GM20000 (cell line): ENCODE measurements around the gene ELN.

ENCODE experiments used
- DNase-seq: peaks from one replicate; pipeline ENCODE4 v3.0.0; 2012; ENCODE audit warnings: low spot score
- TF ChIP-seq, protein P1 (sequence below): IDR thresholded peaks from 2 replicates; pipeline ENCODE4 v1.5.1; 2012; ENCODE audit warnings: mild to moderate bottlenecking, control low read depth; ENCODE audit errors: extremely low read depth, missing control alignments

Gene ELN

GRCh38 chr7:74030861-74031260, 2.9 kb downstream of the ELN start:
- DNase-seq: no peak
- TF ChIP-seq, protein P1, sequence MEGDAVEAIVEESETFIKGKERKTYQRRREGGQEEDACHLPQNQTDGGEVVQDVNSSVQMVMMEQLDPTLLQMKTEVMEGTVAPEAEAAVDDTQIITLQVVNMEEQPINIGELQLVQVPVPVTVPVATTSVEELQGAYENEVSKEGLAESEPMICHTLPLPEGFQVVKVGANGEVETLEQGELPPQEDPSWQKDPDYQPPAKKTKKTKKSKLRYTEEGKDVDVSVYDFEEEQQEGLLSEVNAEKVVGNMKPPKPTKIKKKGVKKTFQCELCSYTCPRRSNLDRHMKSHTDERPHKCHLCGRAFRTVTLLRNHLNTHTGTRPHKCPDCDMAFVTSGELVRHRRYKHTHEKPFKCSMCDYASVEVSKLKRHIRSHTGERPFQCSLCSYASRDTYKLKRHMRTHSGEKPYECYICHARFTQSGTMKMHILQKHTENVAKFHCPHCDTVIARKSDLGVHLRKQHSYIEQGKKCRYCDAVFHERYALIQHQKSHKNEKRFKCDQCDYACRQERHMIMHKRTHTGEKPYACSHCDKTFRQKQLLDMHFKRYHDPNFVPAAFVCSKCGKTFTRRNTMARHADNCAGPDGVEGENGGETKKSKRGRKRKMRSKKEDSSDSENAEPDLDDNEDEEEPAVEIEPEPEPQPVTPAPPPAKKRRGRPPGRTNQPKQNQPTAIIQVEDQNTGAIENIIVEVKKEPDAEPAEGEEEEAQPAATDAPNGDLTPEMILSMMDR: no peak

- TF ChIP-seq, protein P1: no peak
- no peak for DNase-seq
Observed at GRCh38 chr7:74031403-74032190, 3.6 kb downstream of the ELN start.

DNA sequence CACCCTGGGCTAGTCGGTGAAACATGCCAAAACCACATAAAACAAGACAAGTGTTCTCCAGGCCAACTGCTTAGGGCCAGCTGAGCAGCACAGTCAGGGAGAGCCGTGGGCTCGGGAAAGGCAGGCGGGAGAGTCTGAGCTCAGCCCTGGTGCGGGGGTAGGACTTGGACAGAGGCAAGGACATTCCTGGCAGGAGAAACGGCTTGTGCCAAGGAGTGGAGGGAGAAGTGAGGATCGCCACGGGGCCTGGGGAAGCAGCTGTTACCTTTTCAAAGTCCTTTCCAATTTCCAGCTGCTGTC, 4.2 kb downstream of the ELN start:
- TF ChIP-seq, protein P1: no peak
- no peak for DNase-seq

DNA sequence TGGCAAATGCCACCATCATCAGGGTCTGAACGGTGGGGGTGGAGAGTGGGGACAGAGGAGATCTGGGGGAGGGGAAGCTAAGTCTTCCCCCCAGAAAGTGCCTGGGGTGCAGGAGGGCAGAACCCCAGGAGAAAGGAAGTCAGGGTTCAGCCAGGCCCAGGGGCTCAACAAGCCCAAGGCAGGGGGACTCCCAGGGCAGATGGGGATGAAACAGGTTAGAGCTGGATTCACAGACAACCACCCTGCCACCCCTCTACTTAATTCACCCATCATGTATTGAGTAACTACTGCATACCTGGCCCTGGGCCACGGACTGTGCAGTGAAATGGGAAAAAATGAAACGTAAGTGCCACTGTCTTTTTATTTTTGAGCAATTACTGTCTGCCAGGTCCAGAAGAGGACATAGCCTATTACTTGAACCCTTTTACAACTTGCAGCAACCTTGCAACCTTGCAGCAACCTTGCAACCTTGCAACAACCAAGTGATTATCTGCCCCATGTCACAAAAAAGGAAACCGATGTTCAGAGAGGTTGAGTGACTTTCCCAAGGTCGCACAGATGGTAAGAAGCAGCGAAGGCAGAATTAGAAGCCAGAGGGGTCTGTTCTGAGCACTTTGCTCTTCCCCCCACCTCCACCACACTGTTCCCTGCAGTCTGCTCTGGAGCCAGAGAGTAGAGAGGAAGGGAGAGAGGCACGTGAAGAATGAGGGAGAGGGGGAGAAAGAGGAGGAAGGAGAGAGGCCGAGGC, 4.8 kb downstream of the ELN start:
- DNase-seq: no peak
- TF ChIP-seq, protein P1: no peak

GRCh38 chr7:74033372-74034311, 5.7 kb downstream of the ELN start:
- TF ChIP-seq, protein P1: no peak
- no peak for DNase-seq

GRCh38 chr7:74037609-74038008, 9.6 kb downstream of the ELN start:
- TF ChIP-seq, protein P1: no peak
- DNase-seq: no peak
